OCI-LY1 (cell line): ENCODE results near the gene UBE2Z.
A peak's percentile ranks its signal among the peaks of the same experiment; 100 is the strongest.

ENCODE experiments used
- H2AFZ ChIP-seq: fragments of 200-600 bp; sonication (generic), shearing (Covaris generic); 2 replicates; pipeline ENCODE4 v1.6.0; 2014; ENCODE audit warnings: antibody characterized with exemption, mild to moderate bottlenecking, low read length
- H3F3A ChIP-seq: fragments of 200-600 bp; sonication (generic), shearing (Covaris generic); 2 replicates; pipeline ENCODE4 v1.6.0; 2014; ENCODE audit warnings: mild to moderate bottlenecking, antibody characterized with exemption, low read length, moderate library complexity; ENCODE audit not compliant: insufficient read depth
- H3K27ac ChIP-seq: fragments of 200-600 bp; sonication (generic); 2 replicates; pipeline ENCODE4 v1.5.1; 2014; ENCODE audit warnings: low read length, mixed run types, mild to moderate bottlenecking, low read depth; ENCODE audit not compliant: poor library complexity, severe bottlenecking
- H3K27me3 ChIP-seq: fragments of 200-600 bp; sonication (generic); 2 replicates; pipeline ENCODE4 v1.6.0; 2014; ENCODE audit warnings: antibody characterized with exemption, mild to moderate bottlenecking, low read length, moderate library complexity; ENCODE audit not compliant: insufficient read depth
- H3K36me3 ChIP-seq: fragments of 200-600 bp; sonication (generic); 2 replicates; pipeline ENCODE4 v1.6.1; 2014; ENCODE audit warnings: mild to moderate bottlenecking, antibody characterized with exemption, low read length, moderate library complexity, mixed read lengths; ENCODE audit not compliant: insufficient read depth
- H3K4me1 ChIP-seq: fragments of 200-600 bp; sonication (generic); 2 replicates; pipeline ENCODE4 v1.5.1; 2014; ENCODE audit warnings: mild to moderate bottlenecking, low read length, moderate library complexity; ENCODE audit not compliant: insufficient read depth, severe bottlenecking
- H3K4me2 ChIP-seq: fragments of 200-600 bp; sonication (generic), shearing (Covaris generic); 2 replicates; pipeline ENCODE4 v1.6.1; 2014; ENCODE audit warnings: low read length
- H3K4me3 ChIP-seq: fragments of 200-600 bp; sonication (generic); 2 replicates; pipeline ENCODE4 v1.5.1; 2014; ENCODE audit warnings: low read length, low read depth, mild to moderate bottlenecking, mixed read lengths; ENCODE audit not compliant: poor library complexity, severe bottlenecking
- H3K79me2 ChIP-seq: fragments of 200-600 bp; shearing (Covaris generic); 2 replicates; pipeline ENCODE4 v1.6.1; 2016; ENCODE audit warnings: mixed run types, low read length, mixed read lengths; ENCODE audit not compliant: insufficient read depth
- H3K9ac ChIP-seq: fragments of 200-600 bp; sonication (generic), shearing (Covaris generic); 2 replicates; pipeline ENCODE4 v1.6.1; 2014; ENCODE audit warnings: mild to moderate bottlenecking, low read length, mixed read lengths
- H3K9me2 ChIP-seq: fragments of 200-600 bp; sonication (generic), shearing (Covaris generic); 2 replicates; pipeline ENCODE4 v1.6.1; 2014; ENCODE audit warnings: low read depth, mild to moderate bottlenecking, low read length, mixed read lengths
- H3K9me3 ChIP-seq: fragments of 200-600 bp; shearing (Covaris generic); 2 replicates; pipeline ENCODE4 v1.6.1; 2014; ENCODE audit warnings: low read length, mixed read lengths
- H4K20me1 ChIP-seq: fragments of 200-600 bp; sonication (generic), shearing (Covaris generic); 2 replicates; pipeline ENCODE4 v1.6.0; 2016; ENCODE audit warnings: mild to moderate bottlenecking, low read length; ENCODE audit not compliant: insufficient read depth
- CTCF ChIP-seq: fragments of 200-600 bp; sonication (generic), shearing (Covaris generic); IDR thresholded peaks from 2 replicates; pipeline ENCODE4 v1.5.1; 2017; ENCODE audit warnings: mild to moderate bottlenecking, antibody characterized with exemption, low read length, moderate library complexity, mixed read lengths
- EZH2 ChIP-seq: fragments of 200-600 bp; sonication (generic), shearing (Covaris generic); IDR thresholded peaks from 2 replicates; pipeline ENCODE4 v1.8.0; 2017; ENCODE audit warnings: borderline replicate concordance, mixed run types, mild to moderate bottlenecking, antibody characterized with exemption, low read length, moderate library complexity, mixed read lengths

UBE2Z gene

GRCh38 chr17:48883171-48883570 lies 25.0 kb upstream of the UBE2Z start:
- no peak for TF ChIP-seq EZH2
- TF ChIP-seq CTCF = no peak
- Histone ChIP-seq H3K27ac (no peak overlapping the region), H3K4me3 (no peak overlapping the region), H4K20me1 (no peaks in the 10 kb centered on the region), H3K9me2 (no peaks in the 10 kb centered on the region), H3K4me1 (peaks cover 3% of the 10 kb centered on the region), H3K9me3 (no peaks in the 10 kb centered on the region), H3K9ac (no peak overlapping the region), H3K27me3 (no peaks in the 10 kb centered on the region), H3K4me2 (no peak overlapping the region), H3K79me2 (no peaks in the 10 kb centered on the region), H2AFZ (no peak overlapping the region), H3F3A (no peaks in the 10 kb centered on the region), H3K36me3 (no peaks in the 10 kb centered on the region)

- Histone ChIP-seq H4K20me1 (no peaks in the 10 kb centered on the region), H3K4me2 (no peak overlapping the region), H3K4me1 (peaks cover 17% of the 10 kb centered on the region), H3K4me3 (no peak overlapping the region), H3K27ac (no peak overlapping the region), H3K27me3 (no peaks in the 10 kb centered on the region), H3K9ac (no peak overlapping the region), H3K79me2 (no peaks in the 10 kb centered on the region), H3K36me3 (peaks cover 10% of the 10 kb centered on the region), H3K9me3 (no peaks in the 10 kb centered on the region), H3F3A (no peaks in the 10 kb centered on the region), H3K9me2 (no peaks in the 10 kb centered on the region), H2AFZ (no peak overlapping the region)
- TF ChIP-seq CTCF = no peak
Measured at GRCh38 chr17:48890086-48890485, 18.1 kb upstream of the UBE2Z start.

DNA sequence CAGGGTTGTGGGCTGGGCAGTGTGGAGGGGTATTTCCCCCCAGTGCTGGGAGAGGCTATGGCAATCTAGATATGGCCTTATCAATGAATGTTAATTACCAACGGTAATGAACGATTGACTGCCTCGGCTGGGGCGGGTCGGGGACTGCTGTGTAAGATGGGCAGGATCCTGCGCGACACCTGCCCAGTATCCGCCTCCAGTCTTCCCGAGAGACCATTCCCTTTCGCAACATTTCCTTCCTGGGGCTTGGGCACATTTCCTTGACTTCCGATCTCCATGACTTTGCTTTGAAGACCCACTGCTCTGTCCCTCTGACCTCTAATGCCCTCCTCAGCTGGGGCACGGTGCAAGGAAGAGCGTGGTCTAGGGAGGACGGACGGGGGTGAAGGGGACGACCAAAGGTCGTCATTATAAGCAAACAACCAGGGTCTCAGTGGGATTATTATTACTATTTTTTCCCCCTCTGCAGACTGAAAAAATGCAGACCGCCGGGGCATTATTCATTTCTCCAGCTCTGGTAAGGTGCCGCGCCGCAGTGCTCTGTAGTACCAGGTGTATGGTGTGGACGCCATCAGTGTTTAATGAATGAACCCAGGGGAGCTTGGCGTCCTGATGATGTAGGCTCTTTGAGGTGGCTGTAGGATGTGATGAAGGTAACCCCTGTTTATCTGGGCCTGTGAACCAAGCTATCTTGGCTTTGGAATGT lies 15.1 kb upstream of the UBE2Z start:
- Histone ChIP-seq H3K4me2 (peak overlapping the region; percentile 76), H4K20me1 (no peaks in the 10 kb centered on the region), H3K4me3 (peak overlapping the region; percentile 88), H3K27ac (peak overlapping the region; percentile 47), H2AFZ (no peak overlapping the region), H3K9me3 (no peaks in the 10 kb centered on the region), H3K36me3 (peaks cover 38% of the 10 kb centered on the region), H3K9me2 (no peaks in the 10 kb centered on the region), H3K4me1 (peaks cover 17% of the 10 kb centered on the region), H3K9ac (peak overlapping the region; percentile 82), H3K79me2 (no peaks in the 10 kb centered on the region), H3K27me3 (no peaks in the 10 kb centered on the region), H3F3A (no peaks in the 10 kb centered on the region)
- no peak for TF ChIP-seq CTCF
- no peak for TF ChIP-seq EZH2
